HL-60 (cell line): ENCODE measurements around the gene SHB.

Experiments
- DNase-seq, 2 experiments: peaks; one replicate each; pipeline ENCODE4 v3.0.0-alpha.2; 2010 to 2020; ENCODE audit warnings: low read depth in 1 of 2, low spot score in 1 of 2
- H3K27ac ChIP-seq: fragments of 250-450 bp; sonication (Bioruptor Pico); replicated peaks from 2 replicates; pipeline ENCODE4 v1.5.1; 2020; ENCODE audit warnings: mild to moderate bottlenecking, moderate library complexity
- H3K27me3 ChIP-seq: fragments of 250-450 bp; sonication (Bioruptor Pico); 2 replicates; pipeline ENCODE4 v1.5.1; 2021; ENCODE audit warnings: mild to moderate bottlenecking, moderate library complexity; ENCODE audit not compliant: insufficient read depth, poor library complexity, severe bottlenecking
- H3K4me3 ChIP-seq: replicated peaks from 2 replicates; pipeline ENCODE4 v1.5.1; 2011; ENCODE audit warnings: mild to moderate bottlenecking, control low read depth, low read length; ENCODE audit not compliant: insufficient read depth
- CTCF ChIP-seq: IDR thresholded peaks from one replicate; pipeline ENCODE4 v1.5.1; 2011; ENCODE audit warnings: low read length, control low read depth, inconsistent platforms; ENCODE audit not compliant: insufficient read depth
- GABPA ChIP-seq: IDR thresholded peaks from 2 replicates; pipeline ENCODE4 v1.6.1; 2012; ENCODE audit warnings: low read depth
- POLR2AphosphoS5 ChIP-seq: IDR thresholded peaks from 2 replicates; pipeline ENCODE4 v1.6.1; 2012; ENCODE audit warnings: low read depth
- REST ChIP-seq: IDR thresholded peaks from 2 replicates; pipeline ENCODE4 v1.6.1; 2012; ENCODE audit warnings: low read depth; ENCODE audit not compliant: insufficient replicate concordance
- SPI1 ChIP-seq: IDR thresholded peaks from 2 replicates; pipeline ENCODE4 v1.6.1; 2012; ENCODE audit warnings: low read depth, mild to moderate bottlenecking, borderline replicate concordance

Gene SHB

GRCh38 chr9:37979844-37980243 is 89.2 kb downstream of the SHB start:
- no peak overlapping the region for H3K4me3 ChIP-seq
- H3K27me3 ChIP-seq: no peaks in the 10 kb centered on the region
- DNase-seq: no peak
- TF ChIP-seq POLR2AphosphoS5: no peak
- TF ChIP-seq SPI1: no peak
- no peak for TF ChIP-seq CTCF
- TF ChIP-seq GABPA: no peak
- TF ChIP-seq REST: no peak
- H3K27ac ChIP-seq: no peak overlapping the region

GRCh38 chr9:37978983-37979382 is 90.0 kb downstream of the SHB start:
- no peaks in the 10 kb centered on the region for H3K27me3 ChIP-seq
- no peak for TF ChIP-seq SPI1
- TF ChIP-seq CTCF: no peak
- TF ChIP-seq REST: no peak
- no peak for TF ChIP-seq POLR2AphosphoS5
- TF ChIP-seq GABPA: no peak
- no peak overlapping the region for H3K4me3 ChIP-seq
- H3K27ac ChIP-seq: no peak overlapping the region
- no peak for DNase-seq

GRCh38 chr9:37978481-37978864 is 90.6 kb downstream of the SHB start:
- no peak for DNase-seq
- TF ChIP-seq POLR2AphosphoS5 (no peak), CTCF (no peak), SPI1 (no peak), GABPA (no peak), REST (no peak)
- Histone ChIP-seq H3K27me3 (no peaks in the 10 kb centered on the region), H3K4me3 (no peak overlapping the region), H3K27ac (no peak overlapping the region)
